VCaP (cell line): Measurements from ENCODE around the gene VIM.

ENCODE experiments used
- H3K27ac ChIP-seq: fragments of 450-650 bp; 2 replicates; pipeline ENCODE4 v1.5.1; 2017
- CTCF ChIP-seq: fragments of 450-650 bp; conservative IDR thresholded peaks from 2 replicates; pipeline ENCODE4 v1.5.1; 2017; ENCODE audit warnings: mild to moderate bottlenecking, moderate library complexity

VIM gene

GRCh38 chr10:17286562-17287550 lies 58.8 kb downstream of the VIM start:
- TF ChIP-seq CTCF, result no peak
- H3K27ac ChIP-seq, result no peak overlapping the region
